OCI-LY1 (cell line): Measurements from ENCODE around the gene ROBO1.

Experiments
- H2AFZ ChIP-seq: fragments of 200-600 bp; sonication (generic), shearing (Covaris generic); 2 replicates; pipeline ENCODE4 v1.6.0; 2014; ENCODE audit warnings: antibody characterized with exemption, mild to moderate bottlenecking, low read length
- H3F3A ChIP-seq: fragments of 200-600 bp; sonication (generic), shearing (Covaris generic); 2 replicates; pipeline ENCODE4 v1.6.0; 2014; ENCODE audit warnings: mild to moderate bottlenecking, antibody characterized with exemption, low read length, moderate library complexity; ENCODE audit not compliant: insufficient read depth
- H3K27ac ChIP-seq: fragments of 200-600 bp; sonication (generic); 2 replicates; pipeline ENCODE4 v1.5.1; 2014; ENCODE audit warnings: low read length, mixed run types, mild to moderate bottlenecking, low read depth; ENCODE audit not compliant: poor library complexity, severe bottlenecking
- H3K27me3 ChIP-seq: fragments of 200-600 bp; sonication (generic); 2 replicates; pipeline ENCODE4 v1.6.0; 2014; ENCODE audit warnings: antibody characterized with exemption, mild to moderate bottlenecking, low read length, moderate library complexity; ENCODE audit not compliant: insufficient read depth
- H3K36me3 ChIP-seq: fragments of 200-600 bp; sonication (generic); 2 replicates; pipeline ENCODE4 v1.6.1; 2014; ENCODE audit warnings: mild to moderate bottlenecking, antibody characterized with exemption, low read length, moderate library complexity, mixed read lengths; ENCODE audit not compliant: insufficient read depth
- H3K4me1 ChIP-seq: fragments of 200-600 bp; sonication (generic); 2 replicates; pipeline ENCODE4 v1.5.1; 2014; ENCODE audit warnings: mild to moderate bottlenecking, low read length, moderate library complexity; ENCODE audit not compliant: insufficient read depth, severe bottlenecking
- H3K4me2 ChIP-seq: fragments of 200-600 bp; sonication (generic), shearing (Covaris generic); 2 replicates; pipeline ENCODE4 v1.6.1; 2014; ENCODE audit warnings: low read length
- H3K4me3 ChIP-seq: fragments of 200-600 bp; sonication (generic); 2 replicates; pipeline ENCODE4 v1.5.1; 2014; ENCODE audit warnings: low read length, low read depth, mild to moderate bottlenecking, mixed read lengths; ENCODE audit not compliant: poor library complexity, severe bottlenecking
- H3K79me2 ChIP-seq: fragments of 200-600 bp; shearing (Covaris generic); 2 replicates; pipeline ENCODE4 v1.6.1; 2016; ENCODE audit warnings: mixed run types, low read length, mixed read lengths; ENCODE audit not compliant: insufficient read depth
- H3K9ac ChIP-seq: fragments of 200-600 bp; sonication (generic), shearing (Covaris generic); 2 replicates; pipeline ENCODE4 v1.6.1; 2014; ENCODE audit warnings: mild to moderate bottlenecking, low read length, mixed read lengths
- H3K9me2 ChIP-seq: fragments of 200-600 bp; sonication (generic), shearing (Covaris generic); 2 replicates; pipeline ENCODE4 v1.6.1; 2014; ENCODE audit warnings: low read depth, mild to moderate bottlenecking, low read length, mixed read lengths
- H3K9me3 ChIP-seq: fragments of 200-600 bp; shearing (Covaris generic); 2 replicates; pipeline ENCODE4 v1.6.1; 2014; ENCODE audit warnings: low read length, mixed read lengths
- H4K20me1 ChIP-seq: fragments of 200-600 bp; sonication (generic), shearing (Covaris generic); 2 replicates; pipeline ENCODE4 v1.6.0; 2016; ENCODE audit warnings: mild to moderate bottlenecking, low read length; ENCODE audit not compliant: insufficient read depth
- EZH2 ChIP-seq: fragments of 200-600 bp; sonication (generic), shearing (Covaris generic); IDR thresholded peaks from 2 replicates; pipeline ENCODE4 v1.8.0; 2017; ENCODE audit warnings: borderline replicate concordance, mixed run types, mild to moderate bottlenecking, antibody characterized with exemption, low read length, moderate library complexity, mixed read lengths
- TF ChIP-seq, protein P1 (sequence below): fragments of 200-600 bp; sonication (generic), shearing (Covaris generic); IDR thresholded peaks from 2 replicates; pipeline ENCODE4 v1.5.1; 2017; ENCODE audit warnings: mild to moderate bottlenecking, antibody characterized with exemption, low read length, moderate library complexity, mixed read lengths

The ROBO1 gene

GRCh38 chr3:78818161-78818985 is 949.4 kb downstream of the ROBO1 start:
- H2AFZ ChIP-seq, result no peak overlapping the region
- TF ChIP-seq EZH2, result no peak
- H3K4me1 ChIP-seq, result no peaks in the 10 kb centered on the region

GRCh38 chr3:78814893-78815562 is 952.8 kb downstream of the ROBO1 start:
- Histone ChIP-seq H3K4me2 (no peak overlapping the region), H3K27me3 (no peaks in the 10 kb centered on the region)

More at GRCh38 chr3:78818161-78818985, 949.4 kb downstream of the ROBO1 start:
- Histone ChIP-seq H3K27me3 (no peaks in the 10 kb centered on the region), H3K9ac (no peak overlapping the region), H3K79me2 (no peaks in the 10 kb centered on the region), H3K4me3 (no peak overlapping the region), H3K9me3 (no peaks in the 10 kb centered on the region), H3K4me2 (no peak overlapping the region), H3K27ac (no peak overlapping the region), H3F3A (no peaks in the 10 kb centered on the region), H4K20me1 (no peaks in the 10 kb centered on the region), H3K9me2 (no peaks in the 10 kb centered on the region), H3K36me3 (no peaks in the 10 kb centered on the region)

DNA sequence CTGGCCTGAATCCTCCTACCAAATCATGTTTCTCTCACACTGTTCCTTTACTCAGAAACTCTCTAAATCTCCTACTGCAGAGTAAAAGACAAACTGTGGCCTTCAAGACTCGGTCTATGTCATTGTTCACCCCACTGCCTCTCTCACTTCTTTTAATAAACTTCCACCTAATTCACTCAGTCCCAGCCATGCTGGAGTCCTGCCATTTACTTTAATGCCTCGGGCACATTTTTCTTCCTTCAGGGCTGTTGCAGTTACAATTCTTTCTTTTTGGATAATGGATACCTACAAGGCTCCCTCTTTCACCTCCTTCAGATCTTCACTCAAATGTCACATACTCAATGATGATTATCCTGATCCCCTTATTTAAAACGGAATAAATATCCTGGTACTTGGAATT is 955.6 kb downstream of the ROBO1 start:
- no peak overlapping the region for H3K4me3 ChIP-seq
- H3K9me2 ChIP-seq, result no peaks in the 10 kb centered on the region
- no peak overlapping the region for H3K4me2 ChIP-seq
- TF ChIP-seq, protein P1, sequence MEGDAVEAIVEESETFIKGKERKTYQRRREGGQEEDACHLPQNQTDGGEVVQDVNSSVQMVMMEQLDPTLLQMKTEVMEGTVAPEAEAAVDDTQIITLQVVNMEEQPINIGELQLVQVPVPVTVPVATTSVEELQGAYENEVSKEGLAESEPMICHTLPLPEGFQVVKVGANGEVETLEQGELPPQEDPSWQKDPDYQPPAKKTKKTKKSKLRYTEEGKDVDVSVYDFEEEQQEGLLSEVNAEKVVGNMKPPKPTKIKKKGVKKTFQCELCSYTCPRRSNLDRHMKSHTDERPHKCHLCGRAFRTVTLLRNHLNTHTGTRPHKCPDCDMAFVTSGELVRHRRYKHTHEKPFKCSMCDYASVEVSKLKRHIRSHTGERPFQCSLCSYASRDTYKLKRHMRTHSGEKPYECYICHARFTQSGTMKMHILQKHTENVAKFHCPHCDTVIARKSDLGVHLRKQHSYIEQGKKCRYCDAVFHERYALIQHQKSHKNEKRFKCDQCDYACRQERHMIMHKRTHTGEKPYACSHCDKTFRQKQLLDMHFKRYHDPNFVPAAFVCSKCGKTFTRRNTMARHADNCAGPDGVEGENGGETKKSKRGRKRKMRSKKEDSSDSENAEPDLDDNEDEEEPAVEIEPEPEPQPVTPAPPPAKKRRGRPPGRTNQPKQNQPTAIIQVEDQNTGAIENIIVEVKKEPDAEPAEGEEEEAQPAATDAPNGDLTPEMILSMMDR, result no peak
- TF ChIP-seq EZH2, result no peak
- H3K27me3 ChIP-seq, result no peaks in the 10 kb centered on the region
- no peaks in the 10 kb centered on the region for H3F3A ChIP-seq
- no peak overlapping the region for H3K9ac ChIP-seq
- H3K4me1 ChIP-seq, result no peaks in the 10 kb centered on the region
- H4K20me1 ChIP-seq, result no peaks in the 10 kb centered on the region
- H3K27ac ChIP-seq, result no peak overlapping the region
- H3K9me3 ChIP-seq, result no peaks in the 10 kb centered on the region
- no peaks in the 10 kb centered on the region for H3K79me2 ChIP-seq
- no peak overlapping the region for H2AFZ ChIP-seq
- H3K36me3 ChIP-seq, result no peaks in the 10 kb centered on the region

More at GRCh38 chr3:78814893-78815562, 952.8 kb downstream of the ROBO1 start:
- no peaks in the 10 kb centered on the region for H3K9me3 ChIP-seq
- no peak for TF ChIP-seq EZH2
- TF ChIP-seq, protein P1, result no peak
- H3K27ac ChIP-seq, result no peak overlapping the region
- no peaks in the 10 kb centered on the region for H3K79me2 ChIP-seq
- H2AFZ ChIP-seq, result no peak overlapping the region
- no peaks in the 10 kb centered on the region for H3F3A ChIP-seq
- H3K4me3 ChIP-seq, result no peak overlapping the region
- no peaks in the 10 kb centered on the region for H3K4me1 ChIP-seq
- no peak overlapping the region for H3K9ac ChIP-seq
- no peaks in the 10 kb centered on the region for H3K9me2 ChIP-seq
- no peaks in the 10 kb centered on the region for H4K20me1 ChIP-seq
- H3K36me3 ChIP-seq, result no peaks in the 10 kb centered on the region
